BE2C (cell line): ENCODE data around the gene LGALS12.
"Not testable (repeated sequence)": the region's sequence is repeated elsewhere in the genome, so short reads cannot be mapped to it uniquely, and the experiment has no call there.

ENCODE experiments used
- DNase-seq: peaks from one replicate; pipeline ENCODE4 v3.0.0-alpha.2; 2020
- H3K27me3 ChIP-seq: fragments of 250-450 bp; sonication (Bioruptor Pico); 2 replicates; pipeline ENCODE4 v1.5.1; 2020; ENCODE audit warnings: mild to moderate bottlenecking
- H3K36me3 ChIP-seq: fragments of 250-450 bp; sonication (Bioruptor Pico); 2 replicates; pipeline ENCODE4 v1.5.1; 2020; ENCODE audit warnings: mild to moderate bottlenecking
- H3K4me1 ChIP-seq: fragments of 250-450 bp; sonication (Bioruptor Pico); 2 replicates; pipeline ENCODE4 v1.5.1; 2020
- H3K4me3 ChIP-seq: 2 replicates; pipeline ENCODE4 v1.5.1; 2011; ENCODE audit warnings: low read depth, low read length
- H3K9me3 ChIP-seq: fragments of 250-450 bp; sonication (Bioruptor Pico); 2 replicates; pipeline ENCODE4 v1.5.1; 2020
- TF ChIP-seq, protein P1 (sequence below): IDR thresholded peaks from 2 replicates; pipeline ENCODE4 v1.5.1; 2012; ENCODE audit warnings: mild to moderate bottlenecking, low read depth, low read length

LGALS12 gene

GRCh38 chr11:63527667-63528066 is 21.8 kb downstream of the LGALS12 start:
- Histone ChIP-seq H3K27me3 (no peaks in the 10 kb centered on the region), H3K4me3 (no peak overlapping the region), H3K9me3 (no peaks in the 10 kb centered on the region), H3K4me1 (no peaks in the 10 kb centered on the region), H3K36me3 (no peaks in the 10 kb centered on the region)
- DNase-seq = no peak
- TF ChIP-seq, protein P1, sequence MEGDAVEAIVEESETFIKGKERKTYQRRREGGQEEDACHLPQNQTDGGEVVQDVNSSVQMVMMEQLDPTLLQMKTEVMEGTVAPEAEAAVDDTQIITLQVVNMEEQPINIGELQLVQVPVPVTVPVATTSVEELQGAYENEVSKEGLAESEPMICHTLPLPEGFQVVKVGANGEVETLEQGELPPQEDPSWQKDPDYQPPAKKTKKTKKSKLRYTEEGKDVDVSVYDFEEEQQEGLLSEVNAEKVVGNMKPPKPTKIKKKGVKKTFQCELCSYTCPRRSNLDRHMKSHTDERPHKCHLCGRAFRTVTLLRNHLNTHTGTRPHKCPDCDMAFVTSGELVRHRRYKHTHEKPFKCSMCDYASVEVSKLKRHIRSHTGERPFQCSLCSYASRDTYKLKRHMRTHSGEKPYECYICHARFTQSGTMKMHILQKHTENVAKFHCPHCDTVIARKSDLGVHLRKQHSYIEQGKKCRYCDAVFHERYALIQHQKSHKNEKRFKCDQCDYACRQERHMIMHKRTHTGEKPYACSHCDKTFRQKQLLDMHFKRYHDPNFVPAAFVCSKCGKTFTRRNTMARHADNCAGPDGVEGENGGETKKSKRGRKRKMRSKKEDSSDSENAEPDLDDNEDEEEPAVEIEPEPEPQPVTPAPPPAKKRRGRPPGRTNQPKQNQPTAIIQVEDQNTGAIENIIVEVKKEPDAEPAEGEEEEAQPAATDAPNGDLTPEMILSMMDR = no peak

DNA sequence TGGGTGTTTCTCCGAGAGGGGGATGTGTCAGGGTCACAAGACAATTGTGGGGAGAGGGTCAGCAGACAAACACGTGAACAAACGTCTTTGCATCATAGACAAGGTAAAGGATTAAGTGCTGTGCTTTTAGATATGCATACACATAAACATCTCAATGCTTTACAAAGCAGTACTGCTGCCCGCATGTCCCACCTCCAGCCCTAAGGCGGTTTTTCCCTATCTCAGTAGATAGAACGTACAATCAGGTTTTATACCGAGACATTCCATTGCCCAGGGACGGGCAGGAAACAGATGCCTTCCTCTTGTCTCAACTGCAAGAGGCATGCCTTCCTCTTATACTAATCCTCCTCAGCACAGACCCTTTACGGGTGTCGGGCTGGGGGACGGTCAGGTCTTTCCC is 22.3 kb downstream of the LGALS12 start:
- not testable (repeated sequence) for H3K4me1 ChIP-seq, H3K27me3 ChIP-seq, H3K36me3 ChIP-seq, H3K9me3 ChIP-seq, DNase-seq, H3K4me3 ChIP-seq

GRCh38 chr11:63528729-63529278 is 22.9 kb downstream of the LGALS12 start:
- H3K4me1 ChIP-seq, H3K9me3 ChIP-seq, DNase-seq, H3K4me3 ChIP-seq, H3K27me3 ChIP-seq, H3K36me3 ChIP-seq: not testable (repeated sequence)

- H3K4me1 ChIP-seq, H3K36me3 ChIP-seq, H3K9me3 ChIP-seq, H3K4me3 ChIP-seq, H3K27me3 ChIP-seq, DNase-seq: not testable (repeated sequence)
Observed at GRCh38 chr11:63529373-63529772, 23.5 kb downstream of the LGALS12 start.

DNA sequence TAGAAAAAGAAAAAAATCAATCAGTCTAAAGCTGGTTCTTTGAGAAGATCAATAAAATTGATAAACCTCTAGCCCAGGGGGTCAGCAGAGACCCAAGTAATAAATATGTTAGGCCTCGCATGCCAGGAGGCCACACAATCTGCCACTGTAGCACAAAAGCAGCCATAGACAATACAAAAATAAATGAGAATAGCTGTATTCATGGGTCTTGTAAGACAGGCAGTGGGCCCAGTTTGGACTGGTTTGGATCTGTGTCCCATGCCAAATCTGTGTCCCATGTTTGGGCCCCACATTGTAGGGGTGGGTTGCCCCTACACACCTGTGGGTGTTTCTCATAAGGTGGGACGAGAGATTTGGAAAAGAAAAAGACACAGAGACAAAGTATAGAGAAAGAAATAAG is 24.1 kb downstream of the LGALS12 start:
- no peak overlapping the region for H3K4me3 ChIP-seq
- H3K4me1 ChIP-seq = no peaks in the 10 kb centered on the region
- no peaks in the 10 kb centered on the region for H3K27me3 ChIP-seq
- H3K9me3 ChIP-seq = no peaks in the 10 kb centered on the region
- no peak for DNase-seq
- no peaks in the 10 kb centered on the region for H3K36me3 ChIP-seq
- TF ChIP-seq, protein P1 = no peak

DNA sequence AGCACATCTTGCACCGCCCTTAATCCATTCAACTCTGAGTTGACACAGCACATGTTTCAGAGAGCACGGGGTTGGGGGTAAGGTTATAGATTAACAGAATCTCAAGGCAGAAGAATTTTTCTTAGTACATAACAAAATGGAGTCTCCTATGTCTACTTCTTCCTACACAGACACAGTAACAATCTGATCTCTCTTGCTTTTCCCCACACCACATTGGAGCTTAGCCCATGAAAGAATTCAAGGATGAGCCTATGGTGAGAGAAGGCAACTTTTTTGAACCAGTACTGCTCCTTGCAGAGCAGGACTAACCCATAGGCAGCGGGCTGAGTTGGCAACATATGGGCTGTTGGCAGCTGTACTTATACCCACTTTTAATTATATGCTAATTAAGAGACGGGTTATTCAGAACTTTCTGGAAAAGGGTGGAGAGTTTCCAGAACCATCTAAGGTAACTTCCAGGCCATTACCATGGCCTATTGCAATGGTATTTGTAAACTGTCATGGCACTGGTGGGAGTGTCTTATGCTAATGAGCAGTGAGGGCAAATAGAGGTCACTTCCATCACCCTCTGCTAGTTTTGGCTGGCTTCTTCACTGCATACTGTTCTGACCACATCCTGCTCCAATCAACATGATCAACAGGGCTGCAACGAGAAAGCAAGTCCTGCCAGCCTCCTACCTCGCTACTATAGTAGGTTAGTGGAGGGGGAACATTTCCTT is 25.3 kb downstream of the LGALS12 start:
- not testable (repeated sequence) for DNase-seq, H3K9me3 ChIP-seq, H3K36me3 ChIP-seq, H3K4me3 ChIP-seq, H3K4me1 ChIP-seq, H3K27me3 ChIP-seq

DNA sequence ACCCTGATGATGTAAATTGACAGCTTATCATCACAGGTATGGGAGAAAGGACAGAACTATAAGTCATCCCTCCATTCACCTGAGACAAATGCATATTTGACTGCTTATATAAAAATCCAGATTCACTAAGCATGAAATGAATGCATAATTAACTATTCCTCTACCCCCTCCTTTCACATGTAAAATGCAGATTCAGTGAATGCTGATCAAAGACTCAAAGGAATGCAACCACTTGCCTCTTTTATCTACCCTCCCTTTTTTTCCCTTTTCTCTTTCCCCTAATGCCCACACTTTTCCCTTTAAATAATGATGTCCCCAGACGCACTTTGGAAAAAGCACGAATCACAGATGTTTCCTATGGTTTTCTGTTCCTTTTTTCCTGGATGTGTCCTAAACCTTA is 26.2 kb downstream of the LGALS12 start:
- H3K4me1 ChIP-seq = no peaks in the 10 kb centered on the region
- H3K36me3 ChIP-seq = no peaks in the 10 kb centered on the region
- H3K27me3 ChIP-seq = no peaks in the 10 kb centered on the region
- DNase-seq = no peak
- H3K4me3 ChIP-seq = no peak overlapping the region
- TF ChIP-seq, protein P1 = no peak
- H3K9me3 ChIP-seq = no peaks in the 10 kb centered on the region

DNA sequence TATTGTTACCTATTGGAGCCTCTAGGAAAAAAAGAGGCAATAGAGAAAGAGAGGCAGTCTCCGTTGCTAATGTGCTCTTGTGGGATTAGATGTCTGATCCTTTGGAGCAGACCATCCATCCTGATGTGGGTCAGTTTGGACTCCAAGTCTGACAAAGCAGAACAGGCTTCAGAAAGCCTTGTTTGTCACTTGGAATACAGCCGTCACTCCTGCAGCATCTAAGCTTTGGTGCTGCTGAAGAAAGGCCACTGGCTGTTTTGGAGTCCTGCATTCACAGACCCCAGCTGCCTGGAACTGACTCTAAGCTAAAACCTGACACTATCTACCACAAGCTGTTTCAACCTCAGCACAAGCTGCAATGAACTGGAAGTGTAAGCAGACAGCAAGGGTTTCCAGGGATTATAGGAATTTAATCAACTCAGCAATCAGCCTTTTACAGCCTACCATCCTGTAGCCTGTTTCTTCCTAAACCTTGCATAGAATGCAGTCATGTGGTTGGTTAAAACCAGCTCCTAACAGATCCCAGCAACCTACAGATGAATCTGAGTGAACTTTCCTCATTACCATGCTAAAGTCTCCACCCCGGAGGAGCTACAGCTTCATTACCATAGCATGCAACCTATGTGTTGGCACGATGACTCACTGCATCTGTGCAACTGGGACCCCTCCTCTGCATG is 27.1 kb downstream of the LGALS12 start:
- no peak overlapping the region for H3K4me3 ChIP-seq
- DNase-seq = no peak
- H3K4me1 ChIP-seq = no peaks in the 10 kb centered on the region

More for the DNA sequence above, 27.1 kb downstream of the LGALS12 start:
- TF ChIP-seq, protein P1 = no peak
- Histone ChIP-seq H3K36me3 (no peaks in the 10 kb centered on the region), H3K27me3 (no peaks in the 10 kb centered on the region), H3K9me3 (no peaks in the 10 kb centered on the region)
